B cell (primary cell): ENCODE results near the gene RAI14. TPM values are rescaled to one million over a fixed set of nuclear protein-coding genes. Genes with fewer than 3 reads are reported as not detected.

ENCODE experiments used
- ATAC-seq: fragments of 200-7000 bp; cut with Tn5 transposase; one replicate; pipeline ENCODE4 v1.10.0; 2021; ENCODE audit warnings: low read depth, mild to moderate bottlenecking, moderate number of reproducible peaks, moderate library complexity
- CTCF ChIA-PET: fragments of 350-600 bp; sonication (Branson Sonifier 250); formaldehyde crosslinking; loops from one replicate; lab custom pipeline; 2021; ENCODE audit warnings: antibody characterized with exemption, inconsistent platforms; lab: Charles Lee
- POLR2A ChIA-PET: fragments of 350-600 bp; sonication (Branson Sonifier 250); formaldehyde crosslinking; loops from one replicate; lab custom pipeline; 2021; ENCODE audit warnings: antibody characterized with exemption; lab: Charles Lee
- DNase-seq: peaks from one replicate; pipeline ENCODE4 v3.0.0; 2013
- H2AFZ ChIP-seq: 2 replicates; pipeline ENCODE4 v1.6.1; 2012; ENCODE audit warnings: mild to moderate bottlenecking, low read depth, low read length; ENCODE audit not compliant: insufficient read depth, poor library complexity, severe bottlenecking
- H3K27ac ChIP-seq, 2 donors: 1 replicate in 1 of 2; 2 replicates in 1 of 2; pipeline ENCODE4 v1.5.1; 2012 to 2013; ENCODE audit warnings: low read length in 2 of 2, mild to moderate bottlenecking in 2 of 2, moderate library complexity in 1 of 2
- H3K27me3 ChIP-seq, 4 experiments: fragments of 200-600 bp in 1 of 4; sonication (generic) in 1 of 4; replicated peaks in 1 of 4; 1 replicate in 2 of 4; 2 replicates in 2 of 4; pipeline versions ENCODE4 v1.6.1 to v1.7.0; 2013 to 2016; ENCODE audit warnings: low read length in 3 of 4, mild to moderate bottlenecking in 2 of 4, mixed read lengths in 1 of 4, moderate library complexity in 1 of 4; ENCODE audit not compliant: insufficient read depth in 4 of 4, control insufficient read depth in 3 of 4; ENCODE audit errors: control extremely low read depth in 1 of 4
- H3K36me3 ChIP-seq, 2 experiments: replicated peaks in 1 of 2; 1 replicate in 1 of 2; 2 replicates in 1 of 2; pipeline versions ENCODE4 v1.6.1 to v1.7.1; 2013; ENCODE audit warnings: low read length in 1 of 2; ENCODE audit not compliant: insufficient read depth in 2 of 2, control insufficient read depth in 1 of 2; ENCODE audit errors: control extremely low read depth in 1 of 2, extremely low read depth in 1 of 2
- H3K4me1 ChIP-seq, 2 donors: fragments of 200-600 bp in 1 of 2; sonication (generic) in 1 of 2; 1 replicate in 1 of 2; 2 replicates in 1 of 2; pipeline versions ENCODE4 v1.5.1 to v1.6.1; 2013 to 2017; ENCODE audit warnings: low read length in 2 of 2; ENCODE audit not compliant: control insufficient read depth in 2 of 2, insufficient read depth in 2 of 2
- H3K4me2 ChIP-seq: replicated peaks from 2 replicates; pipeline ENCODE3; 2012; ENCODE audit warnings: mild to moderate bottlenecking, low read depth, low read length; ENCODE audit not compliant: poor library complexity, severe bottlenecking
- H3K4me3 ChIP-seq, 5 experiments: fragments of 200-600 bp in 1 of 5; sonication (generic) in 1 of 5; 1 replicate in 3 of 5; 2 replicates in 2 of 5; pipeline versions ENCODE4 v1.5.1 to v1.7.0; 2011 to 2016; ENCODE audit warnings: low read length in 4 of 5, mild to moderate bottlenecking in 4 of 5, low read depth in 2 of 5, control low read depth in 1 of 5, moderate library complexity in 1 of 5; ENCODE audit not compliant: insufficient read depth in 1 of 5; ENCODE audit errors: control extremely low read depth in 1 of 5, extremely low read depth in 1 of 5
- H3K79me2 ChIP-seq: fragments of 200-600 bp; sonication (generic); one replicate; pipeline ENCODE4 v1.6.0; 2016; ENCODE audit warnings: low read length; ENCODE audit not compliant: control insufficient read depth, insufficient read depth
- H3K9ac ChIP-seq: fragments of 200-600 bp; sonication (generic); 2 replicates; pipeline ENCODE4 v1.6.1; 2017; ENCODE audit warnings: mild to moderate bottlenecking, low read length, moderate library complexity
- H3K9me3 ChIP-seq, 3 donors: one replicate each; pipeline versions ENCODE4 v1.6.1 to v1.7.1; 2013; ENCODE audit warnings: low read length in 2 of 3; ENCODE audit not compliant: control insufficient read depth in 2 of 3, insufficient read depth in 1 of 3; ENCODE audit errors: control extremely low read depth in 1 of 3
- H4K20me1 ChIP-seq: 2 replicates; pipeline ENCODE4 v1.6.0; 2012; ENCODE audit warnings: mild to moderate bottlenecking, low read length; ENCODE audit not compliant: insufficient read depth, control insufficient read depth, poor library complexity, severe bottlenecking
- H3K27ac Mint-ChIP-seq: one replicate; pipeline ENCODE4 v1.8.0; 2021; ENCODE audit warnings: mixed read lengths
- H3K27me3 Mint-ChIP-seq: one replicate; pipeline ENCODE4 v1.8.0; 2021; ENCODE audit warnings: mixed read lengths
- H3K4me1 Mint-ChIP-seq: one replicate; pipeline ENCODE4 v1.8.0; 2021; ENCODE audit warnings: mixed read lengths
- H3K4me3 Mint-ChIP-seq: one replicate; pipeline ENCODE4 v1.8.0; 2021; ENCODE audit warnings: mixed read lengths
- H3K9me3 Mint-ChIP-seq: one replicate; pipeline ENCODE4 v1.8.0; 2022; ENCODE audit warnings: mixed read lengths; ENCODE audit not compliant: insufficient read depth
- CTCF ChIP-seq: fragments of 200-600 bp; IDR thresholded peaks from one replicate; pipeline ENCODE4 v1.8.0; 2022; ENCODE audit warnings: antibody characterized with exemption, mild to moderate bottlenecking
- EZH2 ChIP-seq: IDR thresholded peaks from 2 replicates; pipeline ENCODE4 v1.6.1; 2012; ENCODE audit warnings: borderline replicate concordance, low read depth, mild to moderate bottlenecking, moderate library complexity, low read length; ENCODE audit not compliant: insufficient read depth, poor library complexity, severe bottlenecking
- WGBS: methylation state at CpG from one replicate; pipeline ENCODE4 v1.1.5; 2013; ENCODE audit warnings: missing lambda C conversion rate; ENCODE audit not compliant: insufficient coverage; 5-methylcytosine and 5-hydroxymethylcytosine counted together
- intact Hi-C: fragments of 100-400 bp; cut with micrococcal nuclease; formaldehyde crosslinking; loops from one replicate; pipeline ENCODE4 v1.10.0; 2022
- polyA plus RNA-seq: library from polyadenylated mRNA; depleted of rRNA; stranded (reverse); fragments of >200 nt; gene quantifications from 2 replicates; pipeline ENCODE4 v1.2.3, GENCODE V29; 2012
- total RNA-seq, 2 donors: library from RNA; stranded (reverse); fragments of 120-200 nt in 1 of 2; gene quantifications; 1 replicate in 1 of 2; 2 replicates in 1 of 2; pipeline versions ENCODE4 v1.2.3 to v1.2.4, GENCODE V29; 2013 to 2022

The RAI14 gene
- total and polyA plus RNA-seq, 2 donors (not counting 1 experiment from before 2014, with no cell fraction given) = 0.55 to 1.9 TPM

GRCh38 chr5:34834794-34835089 lies 178.6 kb downstream of the RAI14 start:
- no peak overlapping the region for H2AFZ ChIP-seq
- H3K4me3 ChIP-seq = no peak overlapping the region
- H3K27ac ChIP-seq = no peak overlapping the region
- no peak overlapping the region for H3K4me3 Mint-ChIP-seq
- WGBS = no CpG with 5 or more reads among the region's 1 CpG
- ChIA-PET POLR2A (no interaction called here), CTCF (no interaction called here)
- no peaks in the 10 kb centered on the region for H3K79me2 ChIP-seq
- no peaks in the 10 kb centered on the region for H3K9me3 ChIP-seq
- H3K4me1 ChIP-seq = peaks cover 3 to 10% of the 10 kb centered on the region in 2 donors
- intact Hi-C loops = loop anchor here (5.0 kb wide), 1 partner anchor 177 kb away; the partner anchor contains the start of gene RAI14
- no peaks in the 10 kb centered on the region for H3K9me3 Mint-ChIP-seq
- no peak overlapping the region for H3K9ac ChIP-seq
- H3K27me3 Mint-ChIP-seq = no peaks in the 10 kb centered on the region
- peaks cover 17% of the 10 kb centered on the region for H3K4me1 Mint-ChIP-seq
- ATAC-seq (no peak), DNase-seq (no peak)
- H3K27ac Mint-ChIP-seq = no peak overlapping the region
- no peaks in the 10 kb centered on the region for H3K27me3 ChIP-seq
- H4K20me1 ChIP-seq = no peaks in the 10 kb centered on the region
- H3K36me3 ChIP-seq = no peaks in the 10 kb centered on the region
- TF ChIP-seq EZH2 (no peak), CTCF (no peak)
- H3K4me2 ChIP-seq = no peak overlapping the region

- Histone ChIP-seq H2AFZ (no peak overlapping the region), H3K4me1 (peaks cover 3 to 11% of the 10 kb centered on the region in 2 donors), H4K20me1 (no peaks in the 10 kb centered on the region), H3K27me3 (no peaks in the 10 kb centered on the region), H3K9ac (no peak overlapping the region), H3K4me2 (no peak overlapping the region), H3K4me3 (no peak overlapping the region), H3K36me3 (no peaks in the 10 kb centered on the region), H3K79me2 (no peaks in the 10 kb centered on the region), H3K9me3 (no peaks in the 10 kb centered on the region), H3K27ac (no peak overlapping the region)
- Mint-ChIP-seq H3K9me3 (no peaks in the 10 kb centered on the region), H3K4me1 (peaks cover 17% of the 10 kb centered on the region), H3K27ac (no peak overlapping the region), H3K4me3 (no peak overlapping the region), H3K27me3 (no peaks in the 10 kb centered on the region)
- no peak for DNase-seq
- ChIA-PET POLR2A (interaction anchor here (0.7 kb wide), 1 partner anchor 21 kb away, joined by 3 read pairs; no protein-coding TSS in a partner anchor), CTCF (no interaction called here)
- 71% methylated on average over 1 of the region's 3 CpGs for WGBS
- no peak for TF ChIP-seq EZH2
- no peak for TF ChIP-seq CTCF
- no peak for ATAC-seq
- intact Hi-C loops = loop anchor here (5.0 kb wide), 1 partner anchor 178 kb away; the partner anchor contains the start of gene RAI14
Observed at GRCh38 chr5:34835664-34836063, 179.5 kb downstream of the RAI14 start.
